PFSK-1 (cell line): ENCODE data around the gene TNNI3K.

ENCODE experiments used
- FOXP2 ChIP-seq: optimal IDR thresholded peaks from 2 replicates; pipeline ENCODE3; 2011; ENCODE audit warnings: borderline replicate concordance, control low read depth, inconsistent platforms; ENCODE audit not compliant: insufficient read depth; ENCODE audit errors: extremely low read length, extremely low read depth
- POLR2AphosphoS5 ChIP-seq: IDR thresholded peaks from 2 replicates; pipeline ENCODE4 v1.6.1; 2012; ENCODE audit warnings: low read depth, mild to moderate bottlenecking, control low read depth, low read length, moderate library complexity
- REST ChIP-seq, 2 experiments: IDR thresholded peaks; 2 replicates each; pipeline versions ENCODE4 v1.6.1 to v1.8.0; 2011 to 2012; ENCODE audit warnings: low read depth in 2 of 2, low read length in 2 of 2, control low read depth in 1 of 2, inconsistent platforms in 1 of 2, mild to moderate bottlenecking in 1 of 2, moderate library complexity in 1 of 2; ENCODE audit not compliant: insufficient read depth in 1 of 2
- SIN3A ChIP-seq: IDR thresholded peaks from 2 replicates; pipeline ENCODE4 v1.6.1; 2012; ENCODE audit warnings: mild to moderate bottlenecking, low read length, moderate library complexity, borderline replicate concordance; ENCODE audit not compliant: insufficient read depth
- TAF1 ChIP-seq: IDR thresholded peaks from 2 replicates; pipeline ENCODE4 v1.6.1; 2012; ENCODE audit warnings: low read length, control low read depth, borderline replicate concordance; ENCODE audit not compliant: insufficient read depth

TNNI3K gene

GRCh38 chr1:74498901-74499300 lies 263.7 kb downstream of the TNNI3K start:
- TF ChIP-seq POLR2AphosphoS5 (no peak), REST (IDR thresholded peaks at IDR 0.05; ENCODE audit: insufficient read depth in 1 of 2, low read depth in 2 of 2, low read length in 2 of 2) (no peak), TAF1 (no peak), FOXP2 (no peak), SIN3A (no peak)

- peak; percentile 89 to 97 for TF ChIP-seq REST (IDR thresholded peaks at IDR 0.05; ENCODE audit: insufficient read depth in 1 of 2, low read depth in 2 of 2, low read length in 2 of 2)
- TF ChIP-seq POLR2AphosphoS5, result no peak
Observed at GRCh38 chr1:74502432-74502831, 267.2 kb downstream of the TNNI3K start.

GRCh38 chr1:74502858-74503257 lies 267.7 kb downstream of the TNNI3K start:
- no peak for TF ChIP-seq REST (IDR thresholded peaks at IDR 0.05; ENCODE audit: insufficient read depth in 1 of 2, low read depth in 2 of 2, low read length in 2 of 2)

- TF ChIP-seq FOXP2 (no peak), TAF1 (no peak), SIN3A (no peak), REST (IDR thresholded peaks at IDR 0.05; ENCODE audit: insufficient read depth in 1 of 2, low read depth in 2 of 2, low read length in 2 of 2) (peak in 1 of 2 experiments; percentile 80; a peak in 2 of 4 replicates), POLR2AphosphoS5 (no peak)
Observed at GRCh38 chr1:74504125-74504932, 269.1 kb downstream of the TNNI3K start.

GRCh38 chr1:74504933-74505512 lies 269.8 kb downstream of the TNNI3K start:
- TF ChIP-seq SIN3A, result no peak
- TF ChIP-seq FOXP2, result no peak
- TF ChIP-seq TAF1, result no peak
